NCI-H1417 treated with DMSO at 0.1 percent for 48 hours (cell line): ENCODE measurements around the gene HOXC4.

Experiments used
- DNase-seq: peaks from one replicate; lab custom pipeline; 2025; lab: John Stamatoyannopoulos, UW

The HOXC4 gene

GRCh38 chr12:54016051-54016450, 37.6 kb upstream of the HOXC4 start:
- DNase-seq = no peak

- no peak for DNase-seq
Measured at GRCh38 chr12:54016478-54016964, 37.1 kb upstream of the HOXC4 start.

GRCh38 chr12:54017027-54017788, 36.4 kb upstream of the HOXC4 start:
- DNase-seq = peak; percentile 90

GRCh38 chr12:54017878-54018467, 35.7 kb upstream of the HOXC4 start:
- DNase-seq = peak; percentile 91

- DNase-seq = no peak
Measured at GRCh38 chr12:54018468-54018984, 35.1 kb upstream of the HOXC4 start.

- no peak for DNase-seq
Measured at GRCh38 chr12:54019091-54019811, 34.4 kb upstream of the HOXC4 start.

- no peak for DNase-seq
Measured at GRCh38 chr12:54019924-54020590, 33.6 kb upstream of the HOXC4 start.

- no peak for DNase-seq
Measured at GRCh38 chr12:54020591-54021405, 32.8 kb upstream of the HOXC4 start.

GRCh38 chr12:54021432-54022013, 32.1 kb upstream of the HOXC4 start:
- no peak for DNase-seq

GRCh38 chr12:54022960-54023884, 30.4 kb upstream of the HOXC4 start:
- DNase-seq = no peak

GRCh38 chr12:54024127-54024526, 29.5 kb upstream of the HOXC4 start:
- no peak for DNase-seq

- DNase-seq = no peak
Measured at GRCh38 chr12:54024581-54025305, 28.9 kb upstream of the HOXC4 start.

- no peak for DNase-seq
Measured at GRCh38 chr12:54025499-54026405, 27.9 kb upstream of the HOXC4 start.

- no peak for DNase-seq
Measured at GRCh38 chr12:54026640-54027441, 26.8 kb upstream of the HOXC4 start.

GRCh38 chr12:54027442-54027786, 26.2 kb upstream of the HOXC4 start:
- no peak for DNase-seq

- DNase-seq = no peak
Measured at GRCh38 chr12:54028314-54029201, 25.1 kb upstream of the HOXC4 start, which contains the start of gene HOXC6. TSS of gene HOXC6 (plus strand) at chr12:54028440. CDS start at chr12:54028522, 82 bp downstream.
